ENCODE data around the gene CAPN5. TPM values are rescaled to one million over a fixed set of nuclear protein-coding genes. Genes with fewer than 3 reads are reported as not detected.

The CAPN5 gene
- total RNA-seq, 1 donor from 2014 or later: 0.71 TPM

DNA sequence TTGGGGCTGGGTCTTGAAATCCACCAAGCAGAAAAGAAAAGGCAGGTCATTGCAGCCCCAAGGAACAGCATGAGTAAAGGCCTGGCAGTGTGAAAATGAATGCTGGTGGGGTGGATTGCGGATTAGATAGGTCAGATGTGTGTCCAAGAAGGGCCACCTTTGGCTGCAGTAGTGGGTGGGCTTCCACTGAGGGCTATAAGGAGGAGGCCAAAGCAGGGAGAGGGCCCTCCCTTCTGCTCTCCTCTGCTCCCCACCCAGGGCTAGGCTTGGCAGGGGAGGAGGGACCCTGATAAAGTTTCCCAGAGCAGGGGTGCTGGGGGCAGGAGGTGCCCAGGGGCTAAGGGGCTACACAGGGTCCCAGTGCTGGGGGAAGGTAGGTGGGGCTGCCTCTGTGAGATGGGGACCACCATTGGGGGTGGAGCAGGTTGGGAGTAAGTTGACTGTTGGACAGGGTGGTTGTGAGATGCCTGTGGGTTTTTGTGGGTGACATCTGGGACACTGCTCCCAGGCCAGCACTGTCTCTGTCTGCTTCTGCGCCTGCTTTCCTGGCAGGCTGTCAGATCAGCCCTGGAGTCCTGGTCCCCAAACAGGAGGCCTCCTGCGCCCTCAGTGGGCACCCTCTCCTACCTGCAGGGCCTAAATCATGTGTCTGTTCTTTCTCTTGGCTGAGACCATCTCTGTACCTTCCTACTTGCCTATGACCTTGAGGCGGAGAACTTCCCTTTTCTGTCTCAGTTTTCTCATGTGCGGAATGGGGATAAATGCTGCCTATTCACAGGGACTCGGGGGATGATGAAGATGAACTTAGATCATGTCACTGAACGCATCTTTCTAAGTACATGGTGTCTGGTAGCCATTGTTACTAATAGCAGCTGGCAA lies 1.9 kb downstream of the CAPN5 start:
- TF ChIP-seq, protein P1, sequence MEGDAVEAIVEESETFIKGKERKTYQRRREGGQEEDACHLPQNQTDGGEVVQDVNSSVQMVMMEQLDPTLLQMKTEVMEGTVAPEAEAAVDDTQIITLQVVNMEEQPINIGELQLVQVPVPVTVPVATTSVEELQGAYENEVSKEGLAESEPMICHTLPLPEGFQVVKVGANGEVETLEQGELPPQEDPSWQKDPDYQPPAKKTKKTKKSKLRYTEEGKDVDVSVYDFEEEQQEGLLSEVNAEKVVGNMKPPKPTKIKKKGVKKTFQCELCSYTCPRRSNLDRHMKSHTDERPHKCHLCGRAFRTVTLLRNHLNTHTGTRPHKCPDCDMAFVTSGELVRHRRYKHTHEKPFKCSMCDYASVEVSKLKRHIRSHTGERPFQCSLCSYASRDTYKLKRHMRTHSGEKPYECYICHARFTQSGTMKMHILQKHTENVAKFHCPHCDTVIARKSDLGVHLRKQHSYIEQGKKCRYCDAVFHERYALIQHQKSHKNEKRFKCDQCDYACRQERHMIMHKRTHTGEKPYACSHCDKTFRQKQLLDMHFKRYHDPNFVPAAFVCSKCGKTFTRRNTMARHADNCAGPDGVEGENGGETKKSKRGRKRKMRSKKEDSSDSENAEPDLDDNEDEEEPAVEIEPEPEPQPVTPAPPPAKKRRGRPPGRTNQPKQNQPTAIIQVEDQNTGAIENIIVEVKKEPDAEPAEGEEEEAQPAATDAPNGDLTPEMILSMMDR (IDR thresholded peaks at IDR 0.05): no peak
- peak overlapping the region; percentile 35 for H3K4me3 Mint-ChIP-seq
- intact Hi-C loops (cut with micrococcal nuclease): loop anchor here (10.0 kb wide), 1 partner anchor 406 kb away; the partner anchor contains the start of gene PAK1
- ATAC-seq (ENCODE audit: low read depth): no peak
- ChIA-PET CTCF (no interaction called here), POLR2A (no interaction called here)
- H3K36me3 Mint-ChIP-seq (ENCODE audit: low read depth): no peaks in the 10 kb centered on the region
- H3K4me1 Mint-ChIP-seq: peaks cover 10% of the 10 kb centered on the region
- no peaks in the 10 kb centered on the region for H3K9me3 Mint-ChIP-seq
- peak; percentile 9 for DNase-seq
- no peak overlapping the region for H3K27ac Mint-ChIP-seq
- no peaks in the 10 kb centered on the region for H3K27me3 Mint-ChIP-seq

DNA sequence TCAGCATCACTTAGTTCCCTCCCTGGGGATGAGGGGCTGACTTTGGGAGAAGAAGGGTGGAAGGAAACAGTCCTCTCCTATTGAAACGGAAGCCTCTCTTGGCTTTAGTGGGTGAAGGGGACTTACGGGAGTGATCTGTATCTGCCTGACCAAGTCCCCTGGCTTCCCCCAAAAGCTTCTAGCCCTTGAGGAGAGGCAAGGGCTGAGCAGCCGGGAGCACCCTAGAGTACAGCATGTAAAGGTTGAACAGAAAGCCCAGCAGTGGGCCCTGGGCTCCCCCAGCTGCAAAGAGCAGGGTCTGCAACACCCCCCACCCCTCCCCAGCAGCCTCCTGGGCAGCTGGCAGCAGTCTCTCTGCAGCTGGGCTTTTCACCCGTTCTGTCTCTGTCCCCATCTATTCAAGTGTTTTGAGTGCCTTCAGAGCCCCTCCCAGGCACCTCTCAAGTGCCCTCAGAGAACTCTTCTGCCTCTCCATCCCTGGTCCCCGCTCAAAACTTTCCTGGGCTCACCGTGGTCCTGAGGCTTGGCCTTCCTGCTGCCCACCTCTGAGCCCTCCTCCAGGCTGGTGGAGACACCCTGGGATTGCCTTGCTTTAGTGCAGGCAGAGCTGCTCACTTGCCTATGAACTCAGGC lies 2.7 kb downstream of the CAPN5 start:
- Mint-ChIP-seq H3K4me3 (peak overlapping the region; percentile 21), H3K27ac (no peak overlapping the region), H3K27me3 (no peaks in the 10 kb centered on the region), H3K4me1 (peaks cover 10% of the 10 kb centered on the region), H3K9me3 (no peaks in the 10 kb centered on the region), H3K36me3 (ENCODE audit: low read depth) (no peaks in the 10 kb centered on the region)
- DNase-seq: peak; percentile 16
- no peak for ATAC-seq (ENCODE audit: low read depth)
- ChIA-PET POLR2A (interaction anchor here (0.5 kb wide), 1 partner anchor 21 kb away, joined by 3 read pairs; no protein-coding TSS in a partner anchor), CTCF (no interaction called here)
- TF ChIP-seq, protein P1 (IDR thresholded peaks at IDR 0.05): no peak
- intact Hi-C loops (cut with micrococcal nuclease): loop anchor here (10.0 kb wide), 1 partner anchor 405 kb away; the partner anchor contains the start of gene PAK1

DNA sequence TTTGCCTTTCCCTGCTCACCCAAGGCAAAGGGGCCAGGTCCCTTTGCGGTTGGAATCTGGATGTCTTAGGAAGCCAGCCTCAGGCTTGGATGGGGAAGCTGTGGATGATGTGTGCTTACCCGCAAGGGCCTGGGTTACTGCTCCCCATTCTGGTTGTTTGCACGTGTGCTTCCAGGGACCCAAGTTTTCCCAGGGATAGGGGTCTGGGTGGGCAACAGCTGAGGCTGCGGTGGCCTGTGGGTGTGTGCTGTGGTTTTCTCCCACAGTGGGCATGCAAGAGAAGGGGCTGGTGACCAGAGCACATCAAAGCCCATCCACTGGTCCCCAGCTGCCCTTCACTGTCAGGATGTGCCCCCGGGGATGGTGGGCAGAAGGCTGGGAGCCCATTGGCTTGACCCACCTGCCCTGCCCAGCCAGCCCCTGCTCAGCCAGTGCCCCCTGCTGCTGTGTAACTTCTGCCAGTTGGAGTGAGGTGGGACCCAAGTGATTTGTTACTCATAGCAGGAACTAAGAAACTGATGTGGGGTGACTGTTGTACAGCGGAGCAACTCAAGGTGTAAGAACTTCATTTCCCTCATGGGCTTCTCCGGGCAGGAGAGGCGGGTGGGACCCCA lies 3.3 kb downstream of the CAPN5 start:
- H3K9me3 Mint-ChIP-seq: no peaks in the 10 kb centered on the region
- intact Hi-C loops (cut with micrococcal nuclease): loop anchor here (10.0 kb wide), 1 partner anchor 405 kb away; the partner anchor contains the start of gene PAK1
- no peaks in the 10 kb centered on the region for H3K27me3 Mint-ChIP-seq
- H3K27ac Mint-ChIP-seq: no peak overlapping the region
- ChIA-PET CTCF (no interaction called here), POLR2A (interaction anchor here (0.5 kb wide), 1 partner anchor 22 kb away, joined by 3 read pairs; no protein-coding TSS in a partner anchor)
- no peaks in the 10 kb centered on the region for H3K36me3 Mint-ChIP-seq (ENCODE audit: low read depth)
- H3K4me1 Mint-ChIP-seq: peaks cover 10% of the 10 kb centered on the region
- DNase-seq (peak; percentile 8), ATAC-seq (ENCODE audit: low read depth) (no peak)
- no peak overlapping the region for H3K4me3 Mint-ChIP-seq
- TF ChIP-seq, protein P1 (IDR thresholded peaks at IDR 0.05): no peak

DNA sequence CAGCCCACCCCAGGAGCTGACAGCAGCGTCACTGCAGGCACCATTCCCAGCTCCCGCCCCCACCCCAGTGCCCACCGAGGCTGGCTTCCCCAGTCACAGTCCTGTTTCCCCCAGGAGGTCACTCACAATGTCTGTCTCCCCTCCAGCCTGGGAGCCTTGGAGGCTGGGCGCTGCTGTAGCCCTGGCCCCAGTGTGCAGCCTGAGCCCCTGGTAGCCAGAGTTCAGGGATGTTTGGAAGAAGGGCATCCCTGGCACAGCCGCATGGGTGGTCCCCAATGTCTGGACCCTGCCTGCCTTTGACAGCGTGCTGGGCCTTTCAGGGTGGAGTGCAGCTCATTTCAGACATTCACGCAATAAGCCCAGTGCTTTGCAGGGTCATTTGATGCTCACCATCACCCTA lies 4.3 kb downstream of the CAPN5 start:
- no peak overlapping the region for H3K27ac Mint-ChIP-seq
- intact Hi-C loops (cut with micrococcal nuclease): no loop called here
- POLR2A ChIA-PET: no interaction called here
- H3K27me3 Mint-ChIP-seq: no peaks in the 10 kb centered on the region
- CTCF ChIA-PET: no interaction called here
- no peaks in the 10 kb centered on the region for H3K36me3 Mint-ChIP-seq (ENCODE audit: low read depth)
- no peak overlapping the region for H3K4me3 Mint-ChIP-seq
- H3K9me3 Mint-ChIP-seq: no peaks in the 10 kb centered on the region
- DNase-seq: no peak
- no peak for ATAC-seq (ENCODE audit: low read depth)
- TF ChIP-seq, protein P1 (IDR thresholded peaks at IDR 0.05): no peak
- H3K4me1 Mint-ChIP-seq: peaks cover 5% of the 10 kb centered on the region
